ENCODE data around the gene EPS15.
"Not testable (repeated sequence)": the region's sequence is repeated elsewhere in the genome, so short reads cannot be mapped to it uniquely, and the experiment has no call there.

The EPS15 gene

GRCh38 chr1:51532853-51533252 lies 13.8 kb upstream of the EPS15 start:
- TF ChIP-seq CTCF (IDR thresholded peaks at IDR 0.05), result no peak
- Histone ChIP-seq H3K27me3 (no peaks in the 10 kb centered on the region), H3K27ac (no peak overlapping the region), H3K9me3 (no peaks in the 10 kb centered on the region), H3K4me1 (peaks cover 0 to 8% (median 3%) of the 10 kb centered on the region in 4 donors), H3K4me3 (no peak overlapping the region), H3K36me3 (no peaks in the 10 kb centered on the region)
- intact Hi-C loops (cut with DNase I; ENCODE audit: low total_unique reads), result no loop called here
- no peak for DNase-seq

GRCh38 chr1:51530447-51530846 lies 11.4 kb upstream of the EPS15 start:
- intact Hi-C loops (cut with DNase I; ENCODE audit: low total_unique reads); H3K36me3 ChIP-seq; H3K4me3 ChIP-seq; H3K9me3 ChIP-seq; H3K27me3 ChIP-seq; DNase-seq; H3K27ac ChIP-seq; H3K4me1 ChIP-seq: not testable (repeated sequence)

DNA sequence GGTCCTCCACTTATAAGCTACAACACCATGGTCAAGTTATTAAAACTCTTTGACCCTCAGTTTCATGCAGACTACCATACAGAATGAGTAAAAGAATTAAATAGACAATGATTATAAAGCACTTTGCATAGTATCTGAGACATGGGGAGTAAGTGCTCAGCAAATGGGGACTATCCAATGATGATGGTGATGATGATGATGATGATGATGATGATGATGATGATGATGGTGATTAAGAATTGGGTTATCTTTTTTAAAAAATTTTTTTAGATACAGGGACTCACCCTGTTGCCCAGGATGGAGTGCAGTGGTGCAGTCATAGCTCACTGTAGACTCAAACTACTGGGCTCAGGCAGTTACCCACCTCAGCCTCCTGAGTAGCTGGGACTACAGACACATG lies 8.1 kb upstream of the EPS15 start:
- Histone ChIP-seq H3K27ac (no peak overlapping the region), H3K36me3 (no peaks in the 10 kb centered on the region), H3K4me1 (no peaks in the 10 kb centered on the region), H3K4me3 (no peak overlapping the region), H3K9me3 (no peaks in the 10 kb centered on the region), H3K27me3 (no peaks in the 10 kb centered on the region)
- TF ChIP-seq CTCF (IDR thresholded peaks at IDR 0.05), result no peak
- no peak for DNase-seq
- intact Hi-C loops (cut with DNase I; ENCODE audit: low total_unique reads), result loop anchor here (10.0 kb wide), 1 partner anchor 102 kb away; no protein-coding TSS in a partner anchor

DNA sequence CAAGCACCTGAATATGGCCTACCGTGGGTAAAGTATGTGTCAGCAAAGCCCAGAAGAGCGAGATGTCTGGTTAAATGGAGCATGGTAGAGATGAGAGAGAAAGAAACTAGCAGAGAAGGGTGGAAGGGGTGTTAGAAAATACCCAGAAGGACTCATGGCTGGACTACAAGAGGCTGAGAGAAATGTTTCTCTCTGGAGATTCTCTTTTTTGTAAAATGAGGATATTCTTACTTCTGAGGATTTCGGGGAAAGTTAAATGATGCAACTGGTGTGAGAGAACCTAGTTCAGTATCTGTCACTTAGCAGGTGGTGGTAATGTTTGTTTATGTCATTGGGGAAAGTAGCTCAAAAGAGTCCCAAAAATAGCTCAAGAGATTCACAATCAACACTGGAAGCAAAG lies 7.2 kb upstream of the EPS15 start:
- Histone ChIP-seq H3K4me1 (no peaks in the 10 kb centered on the region), H3K36me3 (no peaks in the 10 kb centered on the region), H3K27ac (no peak overlapping the region), H3K9me3 (no peaks in the 10 kb centered on the region), H3K27me3 (no peaks in the 10 kb centered on the region), H3K4me3 (no peak overlapping the region)
- no peak for TF ChIP-seq CTCF (IDR thresholded peaks at IDR 0.05)
- intact Hi-C loops (cut with DNase I; ENCODE audit: low total_unique reads), result loop anchor here (10.0 kb wide), 1 partner anchor 101 kb away; no protein-coding TSS in a partner anchor
- no peak for DNase-seq

DNA sequence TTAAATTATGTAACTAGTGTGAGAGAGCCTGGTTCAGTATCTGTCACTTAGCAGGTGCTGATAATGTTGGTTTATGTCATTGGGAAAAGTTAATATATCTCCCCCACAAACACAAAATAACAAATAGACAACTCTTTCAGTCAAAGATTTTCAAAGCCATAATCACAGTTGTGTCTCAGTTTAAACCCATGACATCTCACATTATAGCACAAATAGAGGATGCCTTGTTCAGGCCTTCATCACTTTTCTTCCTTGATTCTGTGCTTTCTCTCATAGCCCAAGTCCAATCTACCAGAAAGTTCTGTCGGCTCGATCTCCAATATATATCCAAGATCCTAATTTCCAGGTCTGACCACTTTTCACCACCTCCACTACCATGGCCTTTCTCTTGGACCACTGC lies 6.2 kb upstream of the EPS15 start:
- Histone ChIP-seq H3K4me1 (no peaks in the 10 kb centered on the region), H3K36me3 (no peaks in the 10 kb centered on the region), H3K4me3 (no peak overlapping the region), H3K27me3 (no peaks in the 10 kb centered on the region), H3K9me3 (no peaks in the 10 kb centered on the region), H3K27ac (no peak overlapping the region)
- intact Hi-C loops (cut with DNase I; ENCODE audit: low total_unique reads), result loop anchor here (10.0 kb wide), 1 partner anchor 100 kb away; no protein-coding TSS in a partner anchor
- no peak for TF ChIP-seq CTCF (IDR thresholded peaks at IDR 0.05)
- no peak for DNase-seq

DNA sequence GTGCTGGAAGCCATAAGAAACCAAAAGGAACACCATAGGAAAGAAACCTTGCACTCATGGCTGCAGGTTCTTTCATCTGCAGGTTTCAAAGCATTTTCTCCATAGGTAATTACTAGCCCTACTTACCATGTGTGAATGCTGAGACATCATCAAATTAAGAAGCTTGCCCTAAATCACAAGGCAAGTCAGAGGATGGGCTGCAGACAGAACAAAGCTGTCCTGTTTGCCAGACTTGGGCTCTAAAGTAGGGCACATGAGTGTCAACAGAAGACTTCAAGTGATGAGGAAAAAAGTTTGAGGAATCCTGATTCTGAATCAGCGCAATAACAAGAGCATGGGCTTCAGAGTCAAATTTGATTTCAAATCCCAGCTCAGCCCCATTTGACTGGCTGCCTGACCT lies 5.8 kb upstream of the EPS15 start:
- Histone ChIP-seq H3K4me1 (no peaks in the 10 kb centered on the region), H3K4me3 (no peak overlapping the region), H3K27ac (no peak overlapping the region), H3K36me3 (no peaks in the 10 kb centered on the region), H3K9me3 (no peaks in the 10 kb centered on the region), H3K27me3 (no peaks in the 10 kb centered on the region)
- intact Hi-C loops (cut with DNase I; ENCODE audit: low total_unique reads), result loop anchor here (10.0 kb wide), 1 partner anchor 100 kb away; no protein-coding TSS in a partner anchor
- no peak for DNase-seq
- TF ChIP-seq CTCF (IDR thresholded peaks at IDR 0.05), result no peak
